ENCODE measurements around the gene MICB.

MICB gene

DNA sequence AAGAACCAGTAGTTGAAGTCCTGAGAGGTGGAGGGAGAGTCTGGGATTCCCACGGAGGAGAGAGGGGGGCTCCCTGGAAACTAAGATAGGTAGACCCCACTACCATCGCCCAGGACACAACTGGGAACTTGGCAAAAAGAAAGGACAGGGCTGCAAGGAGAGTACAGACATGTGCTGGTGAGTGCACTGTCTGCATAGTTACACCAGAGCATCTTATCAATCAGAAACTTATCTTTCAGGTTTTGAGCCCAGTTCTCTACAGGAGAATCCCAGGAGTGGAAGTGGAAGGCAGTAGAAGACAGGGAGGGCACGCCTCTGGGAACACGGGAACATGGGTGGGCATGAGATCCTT lies 61.6 kb downstream of the MICB start:
- no peak for DNase-seq

GRCh38 chr6:31559958-31560696 lies 62.2 kb downstream of the MICB start:
- peak in 21 of 56 donors; percentile 3 to 46 (median 18) for DNase-seq

GRCh38 chr6:31560697-31561058 lies 62.7 kb downstream of the MICB start:
- DNase-seq: no peak

All from nucleus accumbens (tissue), 56 donors.